ENCODE data around the gene LOXHD1. TPM values are rescaled to one million over a fixed set of nuclear protein-coding genes. Genes with fewer than 3 reads are reported as not detected.

Gene LOXHD1
- total RNA-seq, 2 experiments from 2014 or later, result not detected

DNA sequence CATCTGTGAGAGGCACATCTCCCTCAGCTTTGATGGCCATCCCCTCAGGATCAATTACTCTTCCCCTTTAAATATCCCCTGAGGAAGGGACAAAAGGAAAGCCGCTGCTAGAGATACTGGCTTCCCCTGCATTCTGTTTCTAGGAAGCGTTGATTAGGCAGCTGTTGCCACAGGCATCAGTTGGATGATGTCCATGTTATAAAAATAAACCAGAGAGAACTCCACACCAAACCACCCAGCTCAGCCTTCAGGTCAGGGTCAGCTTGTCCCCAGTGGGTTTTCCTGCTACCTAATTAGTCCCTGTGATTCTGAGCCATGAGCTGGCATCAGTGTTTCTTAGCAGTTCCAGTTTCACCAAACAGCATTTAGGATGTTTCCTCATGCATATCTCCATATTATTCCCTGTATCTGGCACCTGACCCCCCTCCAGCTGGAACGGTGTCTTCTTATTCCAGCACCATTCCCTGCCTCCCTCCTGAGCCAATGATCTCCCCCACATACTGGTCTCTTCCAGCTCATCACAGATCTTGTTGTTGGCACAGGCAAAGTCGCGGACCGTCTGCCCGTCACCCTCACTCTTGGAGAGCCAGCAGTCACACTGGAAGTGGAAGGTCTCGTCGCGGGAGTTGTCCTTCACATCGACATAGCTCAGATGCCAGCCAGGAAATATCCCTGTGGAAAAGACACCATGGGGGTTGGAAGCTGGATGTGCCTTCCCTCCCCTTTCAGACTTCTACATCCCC is 168.4 kb downstream of the LOXHD1 start:
- H3K4me1 ChIP-seq (ENCODE audit: insufficient read depth, low read length), result no peaks in the 10 kb centered on the region
- no peak for DNase-seq
- intact Hi-C loops (cut with DNase I, micrococcal nuclease), result loop anchor here in 1 of 2 experiments (10.0 kb wide), 2 partner anchors 64 to 204 kb away; no protein-coding TSS in a partner anchor
- no peak overlapping the region for H3K27ac ChIP-seq (ENCODE audit: low read depth in 1 of 2, low read length in 2 of 2)
- H3K4me3 Mint-ChIP-seq, result no peak overlapping the region
- CTCF ChIA-PET, result no interaction called here
- H3K4me3 ChIP-seq (ENCODE audit: low read length), result no peak overlapping the region
- POLR2A ChIA-PET, result no interaction called here
- H3K9me3 Mint-ChIP-seq, result peaks cover 3% of the 10 kb centered on the region
- no peak for ATAC-seq (ENCODE audit: poor library complexity)
- no peaks in the 10 kb centered on the region for H3K4me1 Mint-ChIP-seq (ENCODE audit: low read depth)
- no peaks in the 10 kb centered on the region for H3K36me3 ChIP-seq (ENCODE audit: insufficient read depth, low read length)
- no peak for TF ChIP-seq CTCF (IDR thresholded peaks at IDR 0.05)
- H3K27me3 Mint-ChIP-seq, result peaks cover 40% of the 10 kb centered on the region
- no peak overlapping the region for H3K27ac Mint-ChIP-seq
- H3K9me3 ChIP-seq (ENCODE audit: control insufficient read depth in 1 of 2, insufficient read depth in 1 of 2, low read length in 2 of 2), result no peaks in the 10 kb centered on the region
- peaks cover 0 to 10% of the 10 kb centered on the region in 2 experiments for H3K27me3 ChIP-seq (ENCODE audit: control insufficient read depth in 1 of 2, insufficient read depth in 2 of 2, low read length in 2 of 2)
- no peaks in the 10 kb centered on the region for H3K36me3 Mint-ChIP-seq (ENCODE audit: low read depth)

DNA sequence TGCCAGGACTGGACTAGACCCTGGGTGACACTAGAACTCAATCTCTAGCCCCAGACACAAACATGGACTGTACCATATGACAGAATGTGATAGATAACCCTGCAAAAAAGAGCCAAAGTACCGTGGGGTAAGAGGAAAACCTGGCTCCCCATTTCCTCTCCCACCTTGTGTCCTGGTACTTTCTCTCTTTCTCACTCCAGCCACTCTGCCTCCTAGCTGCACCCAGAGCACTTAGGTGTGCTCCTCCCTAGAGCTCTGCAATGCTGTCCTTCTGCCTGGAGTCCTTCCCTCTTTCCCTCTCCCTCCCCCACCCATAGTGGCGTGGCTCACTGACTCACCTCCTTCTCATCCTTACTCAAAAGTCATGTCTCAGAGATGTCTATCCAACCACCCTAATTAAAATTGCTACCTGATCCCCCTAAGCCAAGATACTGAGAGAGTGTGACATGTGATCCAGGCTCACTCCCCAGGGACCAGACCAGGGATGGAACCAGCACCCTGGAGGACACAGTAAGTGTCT is 171.3 kb downstream of the LOXHD1 start:
- no peaks in the 10 kb centered on the region for H3K4me1 Mint-ChIP-seq (ENCODE audit: low read depth)
- TF ChIP-seq CTCF (IDR thresholded peaks at IDR 0.05), result no peak
- peaks cover 2% of the 10 kb centered on the region for H3K9me3 Mint-ChIP-seq
- H3K27ac ChIP-seq (ENCODE audit: low read depth in 1 of 2, low read length in 2 of 2), result no peak overlapping the region
- POLR2A ChIA-PET, result no interaction called here
- H3K9me3 ChIP-seq (ENCODE audit: control insufficient read depth in 1 of 2, insufficient read depth in 1 of 2, low read length in 2 of 2), result peaks cover 0 to 7% of the 10 kb centered on the region in 2 experiments
- H3K27me3 Mint-ChIP-seq, result peaks cover 27% of the 10 kb centered on the region
- H3K4me3 Mint-ChIP-seq, result no peak overlapping the region
- H3K36me3 Mint-ChIP-seq (ENCODE audit: low read depth), result no peaks in the 10 kb centered on the region
- H3K27ac Mint-ChIP-seq, result no peak overlapping the region
- CTCF ChIA-PET, result no interaction called here
- no peaks in the 10 kb centered on the region for H3K4me1 ChIP-seq (ENCODE audit: insufficient read depth, low read length)
- DNase-seq, result no peak
- H3K27me3 ChIP-seq (ENCODE audit: control insufficient read depth in 1 of 2, insufficient read depth in 2 of 2, low read length in 2 of 2), result peaks cover 0 to 7% of the 10 kb centered on the region in 2 experiments
- H3K4me3 ChIP-seq (ENCODE audit: low read length), result no peak overlapping the region
- no peak for ATAC-seq (ENCODE audit: poor library complexity)
- intact Hi-C loops (cut with DNase I, micrococcal nuclease), result loop anchor here in 1 of 2 experiments (10.0 kb wide), 2 partner anchors 61 to 201 kb away; no protein-coding TSS in a partner anchor
- H3K36me3 ChIP-seq (ENCODE audit: insufficient read depth, low read length), result no peaks in the 10 kb centered on the region

GRCh38 chr18:46484971-46485370 is 172.0 kb downstream of the LOXHD1 start:
- no peak for DNase-seq
- no peak for TF ChIP-seq CTCF (IDR thresholded peaks at IDR 0.05)
- Mint-ChIP-seq H3K4me3 (no peak overlapping the region), H3K27me3 (peaks cover 30% of the 10 kb centered on the region), H3K4me1 (ENCODE audit: low read depth) (no peaks in the 10 kb centered on the region), H3K9me3 (peaks cover 2% of the 10 kb centered on the region), H3K27ac (no peak overlapping the region), H3K36me3 (ENCODE audit: low read depth) (no peaks in the 10 kb centered on the region)
- no peak overlapping the region for H3K4me3 ChIP-seq (ENCODE audit: low read length)
- H3K27ac ChIP-seq (ENCODE audit: low read depth in 1 of 2, low read length in 2 of 2), result no peak overlapping the region
- H3K9me3 ChIP-seq (ENCODE audit: control insufficient read depth in 1 of 2, insufficient read depth in 1 of 2, low read length in 2 of 2), result peaks cover 0 to 7% of the 10 kb centered on the region in 2 experiments
- CTCF ChIA-PET, result no interaction called here
- no peaks in the 10 kb centered on the region for H3K36me3 ChIP-seq (ENCODE audit: insufficient read depth, low read length)
- POLR2A ChIA-PET, result no interaction called here
- H3K27me3 ChIP-seq (ENCODE audit: control insufficient read depth in 1 of 2, insufficient read depth in 2 of 2, low read length in 2 of 2), result peaks cover 0 to 7% of the 10 kb centered on the region in 2 experiments
- no peaks in the 10 kb centered on the region for H3K4me1 ChIP-seq (ENCODE audit: insufficient read depth, low read length)
- intact Hi-C loops (cut with DNase I, micrococcal nuclease), result loop anchor here in 1 of 2 experiments (10.0 kb wide), 2 partner anchors 60 to 200 kb away; no protein-coding TSS in a partner anchor
- no peak for ATAC-seq (ENCODE audit: poor library complexity)
